Activated CD8-positive, alpha-beta T cell treated with anti-CD3 and anti-CD28 coated beads for 36 hours (primary cell): ENCODE measurements around the gene CWH43. TPM values are rescaled to one million over a fixed set of nuclear protein-coding genes. Genes with fewer than 3 reads are reported as not detected.
"Not testable (repeated sequence)": the region's sequence is repeated elsewhere in the genome, so short reads cannot be mapped to it uniquely, and the experiment has no call there.

ENCODE experiments used
- ATAC-seq: fragments of 200-7000 bp; cut with Tn5 transposase; one replicate; pipeline ENCODE4 v1.10.0; 2021; ENCODE audit warnings: mild to moderate bottlenecking, moderate library complexity
- CTCF ChIA-PET: fragments of 350-600 bp; sonication (Branson Sonifier 250); formaldehyde crosslinking; loops from one replicate; lab custom pipeline; 2021; ENCODE audit warnings: antibody characterized with exemption; lab: Charles Lee
- POLR2A ChIA-PET: fragments of 350-600 bp; sonication (Branson Sonifier 250); formaldehyde crosslinking; loops from one replicate; lab custom pipeline; 2021; ENCODE audit warnings: antibody characterized with exemption; lab: Charles Lee
- DNase-seq: peaks from one replicate; pipeline ENCODE4 v3.0.0-alpha.2; 2020
- H3K27ac Mint-ChIP-seq: one replicate; pipeline ENCODE4 v1.8.0; 2021; ENCODE audit warnings: mild to moderate bottlenecking, mixed read lengths
- H3K27me3 Mint-ChIP-seq: one replicate; pipeline ENCODE4 v1.8.0; 2021; ENCODE audit warnings: mixed read lengths
- H3K36me3 Mint-ChIP-seq: one replicate; pipeline ENCODE4 v1.8.0; 2021; ENCODE audit warnings: low read depth, mixed read lengths
- H3K4me1 Mint-ChIP-seq: one replicate; pipeline ENCODE4 v1.8.0; 2021; ENCODE audit warnings: low read depth, mixed read lengths
- H3K4me3 Mint-ChIP-seq: one replicate; pipeline ENCODE4 v1.8.0; 2021; ENCODE audit warnings: mild to moderate bottlenecking, moderate library complexity, mixed read lengths
- H3K9me3 Mint-ChIP-seq: one replicate; pipeline ENCODE4 v1.8.0; 2021; ENCODE audit warnings: mixed read lengths
- intact Hi-C: fragments of 100-400 bp; cut with micrococcal nuclease; formaldehyde crosslinking; loops from one replicate; pipeline ENCODE4 v1.10.0; 2022
- total RNA-seq, 2 experiments: library from RNA; stranded (reverse); gene quantifications; one replicate each; pipeline ENCODE4 v1.2.3, GENCODE V29; 2021

CWH43 gene
- total RNA-seq, 2 experiments from 2014 or later = not detected

DNA sequence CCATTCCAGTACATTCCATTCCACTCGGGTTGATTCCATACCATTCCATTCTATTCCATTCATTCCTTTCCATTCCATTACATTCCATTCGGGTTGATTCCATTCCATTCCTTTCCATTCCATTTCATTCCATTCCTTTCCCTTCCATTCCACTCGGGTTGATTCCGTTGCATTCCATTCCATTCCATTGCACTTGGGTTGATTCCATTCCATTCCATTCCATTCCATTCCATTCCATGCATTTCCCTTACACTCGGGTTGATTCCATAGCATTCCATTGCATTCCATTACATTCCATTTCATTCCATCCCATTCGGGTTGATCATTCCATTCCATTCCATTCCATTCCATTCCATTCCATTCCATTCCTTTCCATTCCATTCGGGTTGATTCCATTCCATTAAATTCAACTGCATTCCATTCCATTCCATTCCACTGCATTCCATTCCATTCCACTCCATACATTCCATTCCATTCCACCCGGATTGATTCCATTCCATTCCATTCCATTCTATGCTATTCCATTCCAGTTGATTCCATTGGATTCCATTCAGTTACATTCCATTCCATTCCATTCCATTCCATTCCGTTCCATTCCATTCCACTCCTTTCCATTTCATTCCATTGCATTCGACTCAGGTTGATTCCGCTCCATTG is 119.3 kb downstream of the CWH43 start:
- DNase-seq, intact Hi-C loops, H3K27me3 Mint-ChIP-seq, H3K4me1 Mint-ChIP-seq, H3K27ac Mint-ChIP-seq, POLR2A ChIA-PET, H3K4me3 Mint-ChIP-seq, CTCF ChIA-PET, ATAC-seq: not testable (repeated sequence)
- peaks cover 66% of the 10 kb centered on the region for H3K9me3 Mint-ChIP-seq
- peaks cover 66% of the 10 kb centered on the region for H3K36me3 Mint-ChIP-seq

DNA sequence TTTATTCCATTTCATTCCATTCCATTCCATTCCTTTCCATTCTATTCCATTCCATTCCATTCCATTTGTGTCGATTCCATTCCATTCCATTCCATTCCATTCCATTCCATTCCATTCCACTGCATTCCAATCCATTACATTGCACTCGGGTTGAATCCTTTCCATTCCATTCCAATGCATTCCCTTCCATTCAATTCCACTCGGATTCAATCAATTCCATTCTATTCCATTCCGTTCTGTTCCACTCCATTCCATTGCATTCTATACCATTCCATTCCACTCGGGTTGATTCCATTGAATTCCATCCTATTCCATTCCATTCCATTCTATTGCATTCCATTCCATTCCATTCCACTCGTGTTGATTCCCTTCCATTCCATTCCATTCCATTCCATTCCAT is 121.2 kb downstream of the CWH43 start:
- peaks cover 74% of the 10 kb centered on the region for H3K9me3 Mint-ChIP-seq
- H3K36me3 Mint-ChIP-seq = peaks cover 67% of the 10 kb centered on the region
- DNase-seq, H3K4me1 Mint-ChIP-seq, POLR2A ChIA-PET, H3K4me3 Mint-ChIP-seq, intact Hi-C loops, H3K27me3 Mint-ChIP-seq, H3K27ac Mint-ChIP-seq, ATAC-seq, CTCF ChIA-PET: not testable (repeated sequence)

DNA sequence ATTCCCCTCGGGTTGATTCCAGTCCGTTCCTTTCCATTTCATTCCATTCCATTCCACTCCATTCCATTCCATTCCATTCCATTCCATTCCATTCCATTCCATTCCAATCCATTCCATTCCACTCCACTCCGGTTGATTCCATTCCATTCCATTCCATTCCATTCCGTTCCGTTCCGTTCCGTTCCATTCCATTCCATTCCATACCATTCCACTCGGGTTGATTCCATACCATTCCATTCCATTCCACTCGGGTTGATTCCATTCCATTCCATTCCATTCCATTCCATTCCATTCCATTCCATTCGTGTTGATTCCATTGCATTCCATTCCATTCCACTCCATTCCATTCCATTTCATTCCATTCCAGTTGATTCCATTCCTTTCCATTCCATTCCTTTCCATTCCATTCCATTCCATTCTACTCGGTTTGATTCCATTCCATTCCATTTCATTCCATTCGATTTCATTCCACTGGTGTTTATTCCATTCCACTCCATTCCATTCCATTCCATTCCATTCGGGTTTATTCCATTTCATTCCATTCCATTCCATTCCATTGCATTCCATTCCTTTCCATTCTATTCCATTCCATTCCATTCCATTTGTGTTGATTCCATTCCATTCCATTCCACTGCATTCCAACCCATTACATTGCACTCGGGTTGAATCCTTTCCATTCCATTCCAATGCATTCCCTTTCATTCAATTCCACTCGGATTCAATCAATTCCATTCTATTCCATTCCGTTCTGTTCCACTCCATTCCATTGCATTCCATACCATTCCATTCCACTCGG is 122.3 kb downstream of the CWH43 start:
- H3K4me1 Mint-ChIP-seq, POLR2A ChIA-PET, H3K27me3 Mint-ChIP-seq, H3K4me3 Mint-ChIP-seq, DNase-seq, intact Hi-C loops, H3K27ac Mint-ChIP-seq, CTCF ChIA-PET: not testable (repeated sequence)
- H3K9me3 Mint-ChIP-seq = peaks cover 70% of the 10 kb centered on the region
- peaks cover 65% of the 10 kb centered on the region for H3K36me3 Mint-ChIP-seq
- ATAC-seq = peak; percentile 56

DNA sequence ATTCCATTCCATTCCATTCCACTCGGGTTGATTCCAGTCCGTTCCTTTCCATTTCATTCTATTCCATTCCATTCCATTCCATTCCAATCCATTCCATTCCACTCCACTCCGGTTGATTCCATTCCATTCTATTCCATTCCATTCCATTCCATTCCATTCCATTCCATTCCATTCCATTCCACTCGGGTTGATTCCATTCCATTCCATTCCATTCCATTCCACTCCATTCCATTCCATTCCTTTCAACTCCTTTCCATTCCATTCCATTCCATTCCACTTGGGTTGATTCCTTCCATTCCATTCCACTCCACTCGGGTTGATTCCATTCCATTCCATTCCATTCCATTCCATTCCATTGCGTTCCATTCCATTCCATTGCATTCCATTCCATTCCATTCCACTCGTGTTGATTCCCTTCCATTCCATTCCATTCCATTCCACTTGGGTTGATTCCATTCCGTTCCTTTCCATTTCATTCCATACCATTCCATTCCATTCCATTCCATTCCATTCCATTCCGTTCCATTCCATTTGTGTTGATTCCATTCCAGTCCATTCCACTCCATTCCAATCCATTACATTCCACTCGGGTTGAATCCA is 123.6 kb downstream of the CWH43 start:
- CTCF ChIA-PET, H3K4me1 Mint-ChIP-seq, H3K4me3 Mint-ChIP-seq, intact Hi-C loops, POLR2A ChIA-PET, H3K27me3 Mint-ChIP-seq, H3K27ac Mint-ChIP-seq, DNase-seq: not testable (repeated sequence)
- Mint-ChIP-seq H3K9me3 (peaks cover 67% of the 10 kb centered on the region), H3K36me3 (peaks cover 61% of the 10 kb centered on the region)
- ATAC-seq = peak; percentile 36

DNA sequence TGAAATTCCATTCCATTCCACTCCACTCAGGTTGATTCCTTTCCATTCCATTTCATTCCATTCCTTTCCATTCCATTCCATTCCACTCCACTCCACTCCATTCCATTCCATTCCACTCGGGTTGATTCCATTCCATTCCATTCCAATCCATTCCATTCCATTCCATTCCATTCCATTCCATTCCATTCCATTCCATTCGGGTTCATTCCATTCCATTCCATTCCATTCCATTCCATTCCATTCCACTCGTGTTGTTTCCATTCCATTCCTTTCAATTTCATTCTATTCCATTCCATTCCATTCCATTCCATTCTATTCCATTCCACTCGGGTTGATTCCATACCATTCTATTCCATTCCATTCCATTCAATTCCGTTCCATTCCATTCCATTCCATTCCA is 124.5 kb downstream of the CWH43 start:
- intact Hi-C loops = not testable (repeated sequence)

More for the DNA sequence above, 124.5 kb downstream of the CWH43 start:
- CTCF ChIA-PET, H3K27me3 Mint-ChIP-seq, DNase-seq, H3K4me3 Mint-ChIP-seq, H3K4me1 Mint-ChIP-seq, POLR2A ChIA-PET, ATAC-seq, H3K27ac Mint-ChIP-seq: not testable (repeated sequence)
- H3K36me3 Mint-ChIP-seq = peaks cover 57% of the 10 kb centered on the region
- H3K9me3 Mint-ChIP-seq = peaks cover 64% of the 10 kb centered on the region

Other genes with a start within 250 kb of the CWH43 start
- gene FRYL, start 206.0 kb upstream of the CWH43 start, total RNA-seq = 10 to 100 TPM; 66.6 to 73.2 TPM
- 100 to 1,000 TPM; 103 to 106 TPM for gene OCIAD1, start 155.2 kb upstream of the CWH43 start, total RNA-seq
- gene OCIAD2, start 79.5 kb upstream of the CWH43 start, total RNA-seq = 10 to 100 TPM; 65.1 to 82.7 TPM